Neutrophil (primary cell): ENCODE measurements around the gene NKD1.

Experiments used
- H3K27ac ChIP-seq: fragments of 200-600 bp; sonication (generic); 2 replicates; pipeline ENCODE4 v1.5.1; 2016; ENCODE audit warnings: mild to moderate bottlenecking, moderate library complexity
- H3K27me3 ChIP-seq: fragments of 200-600 bp; sonication (generic); 2 replicates; pipeline ENCODE4 v1.6.0; 2016; ENCODE audit warnings: mild to moderate bottlenecking
- H3K36me3 ChIP-seq: fragments of 200-600 bp; sonication (generic); 2 replicates; pipeline ENCODE4 v1.5.1; 2017
- H3K4me1 ChIP-seq, 2 experiments: fragments of 200-600 bp in 1 of 2; sonication (generic) in 1 of 2; 1 replicate in 1 of 2; 2 replicates in 1 of 2; pipeline versions ENCODE4 v1.5.1 to v1.6.1; 2013 to 2016; ENCODE audit warnings: low read depth in 1 of 2, low read length in 1 of 2, mild to moderate bottlenecking in 1 of 2, moderate library complexity in 1 of 2; ENCODE audit not compliant: control insufficient read depth in 1 of 2, insufficient read depth in 1 of 2
- H3K4me3 ChIP-seq, 2 experiments: fragments of 200-600 bp in 1 of 2; sonication (generic) in 1 of 2; 1 replicate in 1 of 2; 2 replicates in 1 of 2; pipeline ENCODE4 v1.5.1; 2013 to 2016; ENCODE audit warnings: low read depth in 1 of 2, low read length in 1 of 2, mild to moderate bottlenecking in 1 of 2, moderate library complexity in 1 of 2
- H3K9me3 ChIP-seq: fragments of 200-600 bp; sonication (generic); 2 replicates; pipeline ENCODE4 v1.5.1; 2016
- TF ChIP-seq, protein P1 (sequence below): fragments of 200-600 bp; sonication (generic); IDR thresholded peaks from 2 replicates; pipeline ENCODE4 v1.5.1; 2016; ENCODE audit warnings: antibody characterized with exemption

NKD1 gene

DNA sequence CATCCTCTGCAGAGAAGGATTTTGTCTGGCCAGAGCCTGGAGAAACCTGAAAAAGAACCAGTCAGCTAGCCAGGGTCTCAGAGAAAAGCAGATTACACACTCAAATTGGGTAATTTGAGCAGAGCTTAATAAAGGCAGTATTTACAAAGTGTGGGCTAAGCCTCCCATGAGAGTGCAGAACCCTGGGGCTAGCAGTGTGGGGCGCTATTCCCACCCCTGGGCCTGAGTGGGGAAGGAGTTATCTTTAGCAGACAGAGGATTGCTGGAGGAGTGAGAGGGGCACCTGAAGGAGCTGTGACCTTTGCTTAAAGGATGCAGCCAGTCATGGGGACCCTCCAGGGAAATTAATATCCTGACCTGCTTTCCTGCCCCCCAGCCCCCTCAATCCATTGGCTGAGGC lies 86.8 kb downstream of the NKD1 start:
- no peak overlapping the region for H3K4me3 ChIP-seq
- no peaks in the 10 kb centered on the region for H3K27me3 ChIP-seq
- no peaks in the 10 kb centered on the region for H3K36me3 ChIP-seq
- no peaks in the 10 kb centered on the region for H3K9me3 ChIP-seq
- H3K4me1 ChIP-seq: peaks cover 10 to 14% of the 10 kb centered on the region in 2 experiments
- TF ChIP-seq, protein P1, sequence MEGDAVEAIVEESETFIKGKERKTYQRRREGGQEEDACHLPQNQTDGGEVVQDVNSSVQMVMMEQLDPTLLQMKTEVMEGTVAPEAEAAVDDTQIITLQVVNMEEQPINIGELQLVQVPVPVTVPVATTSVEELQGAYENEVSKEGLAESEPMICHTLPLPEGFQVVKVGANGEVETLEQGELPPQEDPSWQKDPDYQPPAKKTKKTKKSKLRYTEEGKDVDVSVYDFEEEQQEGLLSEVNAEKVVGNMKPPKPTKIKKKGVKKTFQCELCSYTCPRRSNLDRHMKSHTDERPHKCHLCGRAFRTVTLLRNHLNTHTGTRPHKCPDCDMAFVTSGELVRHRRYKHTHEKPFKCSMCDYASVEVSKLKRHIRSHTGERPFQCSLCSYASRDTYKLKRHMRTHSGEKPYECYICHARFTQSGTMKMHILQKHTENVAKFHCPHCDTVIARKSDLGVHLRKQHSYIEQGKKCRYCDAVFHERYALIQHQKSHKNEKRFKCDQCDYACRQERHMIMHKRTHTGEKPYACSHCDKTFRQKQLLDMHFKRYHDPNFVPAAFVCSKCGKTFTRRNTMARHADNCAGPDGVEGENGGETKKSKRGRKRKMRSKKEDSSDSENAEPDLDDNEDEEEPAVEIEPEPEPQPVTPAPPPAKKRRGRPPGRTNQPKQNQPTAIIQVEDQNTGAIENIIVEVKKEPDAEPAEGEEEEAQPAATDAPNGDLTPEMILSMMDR: no peak
- H3K27ac ChIP-seq: no peak overlapping the region

DNA sequence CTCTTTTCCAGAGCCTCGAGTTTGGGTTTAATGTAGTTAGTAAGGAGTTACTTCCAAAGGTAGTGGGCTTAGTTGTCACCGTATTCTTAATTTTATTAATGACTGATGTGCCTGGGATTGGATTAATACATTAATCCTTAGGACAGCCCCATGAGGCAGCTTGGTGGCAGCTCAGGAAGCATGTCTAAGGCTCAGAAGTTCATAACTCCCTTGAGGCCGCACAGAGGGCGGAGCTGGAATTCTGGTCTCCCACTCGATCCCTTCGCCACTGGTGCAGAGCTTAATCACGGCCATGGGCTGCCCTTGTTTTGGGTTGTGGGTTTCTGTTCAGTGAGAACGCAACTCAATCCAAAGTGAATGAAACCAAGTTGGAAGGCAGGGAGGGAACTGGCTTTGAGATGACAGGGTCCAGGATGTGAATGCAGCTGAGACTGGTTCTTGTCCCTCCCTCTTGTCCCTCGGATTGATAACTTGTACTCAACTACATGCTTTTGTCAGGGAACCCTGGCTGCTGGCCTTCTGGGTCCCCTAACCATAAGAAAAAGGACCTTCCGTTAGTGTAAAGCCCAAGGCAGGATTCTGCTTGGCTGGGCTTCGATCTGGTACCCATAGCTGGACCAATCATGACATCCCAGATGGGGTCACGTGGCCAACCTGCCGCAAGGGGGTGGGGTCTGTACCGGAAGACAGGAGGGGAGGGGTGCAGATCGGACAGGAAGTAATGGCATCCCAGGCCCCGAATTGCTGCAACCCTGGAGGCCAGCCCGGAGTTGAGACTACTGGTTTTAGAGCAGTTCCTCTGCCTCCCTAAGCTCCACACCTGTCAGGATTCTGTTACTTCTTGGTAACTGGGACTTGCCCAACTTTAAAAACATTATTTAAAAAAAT lies 87.6 kb downstream of the NKD1 start:
- TF ChIP-seq, protein P1: no peak
- Histone ChIP-seq H3K27ac (no peak overlapping the region), H3K27me3 (no peaks in the 10 kb centered on the region), H3K36me3 (no peaks in the 10 kb centered on the region), H3K4me3 (no peak overlapping the region), H3K9me3 (no peaks in the 10 kb centered on the region), H3K4me1 (peaks cover 10 to 14% of the 10 kb centered on the region in 2 experiments)

DNA sequence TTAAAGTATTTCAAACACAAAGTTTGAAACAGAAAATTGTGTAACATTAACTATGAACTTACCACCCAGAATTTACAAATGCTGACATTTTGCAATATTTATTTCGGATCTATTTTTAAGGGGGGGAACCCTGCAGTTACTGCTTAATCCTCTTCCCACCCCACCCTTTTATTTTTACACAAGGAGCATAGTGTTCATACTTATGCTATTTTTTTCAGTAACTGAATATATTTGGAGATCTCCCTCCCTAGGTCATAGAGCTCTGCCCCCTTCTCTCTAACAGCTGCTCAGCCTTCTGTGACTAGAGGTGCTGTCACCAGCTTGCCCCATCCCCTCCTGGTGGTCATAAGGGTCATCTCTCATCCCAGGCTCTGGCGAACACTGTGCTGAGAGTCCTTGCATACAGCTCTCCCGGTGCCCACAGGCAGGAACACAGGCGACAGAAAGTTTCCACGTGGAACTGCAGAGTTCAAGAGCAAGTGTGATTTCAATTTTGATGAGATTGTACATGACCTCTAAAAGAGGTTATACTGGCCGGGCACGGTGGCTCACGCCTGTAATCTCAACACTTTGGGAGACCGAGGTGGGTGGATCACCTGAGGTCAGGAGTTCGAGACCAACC lies 88.7 kb downstream of the NKD1 start:
- H3K27me3 ChIP-seq: no peaks in the 10 kb centered on the region

DNA sequence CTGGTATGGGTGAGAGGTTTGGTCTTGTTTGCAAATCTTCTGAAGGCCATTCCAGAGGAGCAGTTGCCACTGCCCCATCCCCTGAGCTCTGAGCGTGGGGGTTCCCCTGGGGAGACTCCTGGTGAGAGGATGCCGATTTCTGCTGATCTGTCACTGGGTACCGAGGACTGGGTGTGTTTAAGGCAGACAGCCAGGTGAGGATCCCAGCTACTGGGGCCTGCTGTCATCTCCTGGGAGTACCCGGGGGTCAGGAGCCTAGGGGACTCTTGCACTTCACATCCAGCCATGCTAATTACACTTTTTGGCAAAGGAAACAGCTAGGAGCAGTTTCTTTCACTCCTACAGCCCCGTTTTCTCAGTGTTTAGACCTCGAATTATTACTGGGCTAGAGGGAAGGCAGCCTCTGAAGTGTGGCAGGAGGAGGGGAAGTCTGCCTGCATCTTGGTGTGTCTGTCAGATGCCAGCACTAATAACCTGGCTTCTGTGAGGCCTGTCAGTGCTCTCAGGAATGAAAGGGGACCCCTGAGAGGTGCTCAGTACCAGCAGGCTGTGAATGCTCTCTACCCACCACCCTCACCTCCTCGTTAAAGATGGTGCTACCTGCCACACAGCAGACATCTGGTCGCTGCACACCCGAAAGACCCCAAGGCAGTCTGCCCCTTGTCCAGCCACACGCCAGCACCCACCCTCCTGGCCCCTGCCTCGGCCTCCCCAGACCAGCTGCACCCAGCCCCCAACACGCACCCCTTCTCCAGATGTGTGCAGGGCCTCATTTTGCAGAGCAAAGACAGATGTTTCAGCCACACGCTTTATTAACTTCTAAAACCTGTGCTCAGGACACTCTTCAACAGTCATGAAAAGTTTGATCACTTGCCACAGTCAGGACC lies 89.8 kb downstream of the NKD1 start:
- H3K27ac ChIP-seq: no peak overlapping the region
- H3K9me3 ChIP-seq: no peaks in the 10 kb centered on the region
- H3K4me3 ChIP-seq: no peak overlapping the region
- H3K36me3 ChIP-seq: no peaks in the 10 kb centered on the region
- H3K27me3 ChIP-seq: no peaks in the 10 kb centered on the region
- H3K4me1 ChIP-seq: peaks cover 12 to 16% of the 10 kb centered on the region in 2 experiments
- TF ChIP-seq, protein P1: no peak

More for the DNA sequence above, 88.7 kb downstream of the NKD1 start:
- no peaks in the 10 kb centered on the region for H3K36me3 ChIP-seq
- H3K9me3 ChIP-seq: no peaks in the 10 kb centered on the region
- no peak overlapping the region for H3K4me3 ChIP-seq
- no peak overlapping the region for H3K27ac ChIP-seq
- peaks cover 10 to 14% of the 10 kb centered on the region in 2 experiments for H3K4me1 ChIP-seq
- TF ChIP-seq, protein P1: no peak
